Measurements from ENCODE around the gene NOS3.

DNA sequence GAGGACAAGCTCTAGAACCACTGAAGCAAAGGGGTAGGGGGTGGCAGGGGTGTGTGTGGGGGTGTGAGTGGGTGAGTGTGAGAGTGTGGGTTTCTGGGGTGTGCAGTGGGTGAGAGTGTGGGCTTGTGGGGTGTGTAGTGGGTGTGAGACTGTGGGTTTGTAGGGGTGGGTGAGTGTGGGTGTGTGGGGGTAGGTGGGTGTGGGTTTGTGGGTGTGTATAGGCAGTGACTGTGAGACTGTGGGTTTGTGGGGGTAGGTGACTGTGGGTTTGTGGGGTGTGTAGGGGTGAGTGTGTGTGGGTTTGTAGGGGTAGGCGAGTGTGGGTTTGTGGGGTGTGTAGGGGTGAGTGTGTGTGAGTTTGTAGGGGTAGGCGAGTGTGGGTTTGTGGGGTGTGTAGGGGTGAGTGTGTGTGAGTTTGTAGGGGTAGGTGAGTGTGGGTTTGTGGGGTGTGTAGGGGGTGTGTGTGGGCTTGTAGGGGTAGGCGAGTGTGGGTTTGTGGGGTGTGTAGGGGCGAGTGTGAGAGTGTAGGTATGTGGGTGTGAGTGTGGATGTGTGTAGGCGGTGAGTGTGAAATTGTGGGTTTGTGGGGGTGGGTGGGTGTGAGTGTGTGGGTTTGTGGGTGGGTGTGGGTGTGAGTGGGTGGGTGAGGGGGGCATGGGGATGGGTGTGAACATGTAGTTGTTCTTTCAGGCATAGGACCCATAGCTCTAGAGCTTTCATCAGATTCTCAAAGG, 8.8 kb downstream of the NOS3 start:
- TF ChIP-seq, protein P1, sequence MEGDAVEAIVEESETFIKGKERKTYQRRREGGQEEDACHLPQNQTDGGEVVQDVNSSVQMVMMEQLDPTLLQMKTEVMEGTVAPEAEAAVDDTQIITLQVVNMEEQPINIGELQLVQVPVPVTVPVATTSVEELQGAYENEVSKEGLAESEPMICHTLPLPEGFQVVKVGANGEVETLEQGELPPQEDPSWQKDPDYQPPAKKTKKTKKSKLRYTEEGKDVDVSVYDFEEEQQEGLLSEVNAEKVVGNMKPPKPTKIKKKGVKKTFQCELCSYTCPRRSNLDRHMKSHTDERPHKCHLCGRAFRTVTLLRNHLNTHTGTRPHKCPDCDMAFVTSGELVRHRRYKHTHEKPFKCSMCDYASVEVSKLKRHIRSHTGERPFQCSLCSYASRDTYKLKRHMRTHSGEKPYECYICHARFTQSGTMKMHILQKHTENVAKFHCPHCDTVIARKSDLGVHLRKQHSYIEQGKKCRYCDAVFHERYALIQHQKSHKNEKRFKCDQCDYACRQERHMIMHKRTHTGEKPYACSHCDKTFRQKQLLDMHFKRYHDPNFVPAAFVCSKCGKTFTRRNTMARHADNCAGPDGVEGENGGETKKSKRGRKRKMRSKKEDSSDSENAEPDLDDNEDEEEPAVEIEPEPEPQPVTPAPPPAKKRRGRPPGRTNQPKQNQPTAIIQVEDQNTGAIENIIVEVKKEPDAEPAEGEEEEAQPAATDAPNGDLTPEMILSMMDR (IDR thresholded peaks at IDR 0.05), result no peak
- no peak for TF ChIP-seq POLR2A (IDR thresholded peaks at IDR 0.05)
- TF ChIP-seq POLR2AphosphoS5 (IDR thresholded peaks at IDR 0.05), result no peak

All from prostate gland (tissue), 2 donors.